ENCODE measurements around the gene PPFIBP1.

Gene PPFIBP1

GRCh38 chr12:27523642-27524493 is at the start of gene PPFIBP1:
PPFIBP1 (plus strand) TSS chr12:27524206; CDS start chr12:27633397, 109,191 bp downstream.
- peak; percentile 96 to 98 for DNase-seq

GRCh38 chr12:27474344-27474743 is 49.7 kb upstream of the PPFIBP1 start:
- no peak for DNase-seq

- no peak for DNase-seq
These were observed 47.0 kb upstream of the PPFIBP1 start for GRCh38 chr12:27477049-27477448.

GRCh38 chr12:27478949-27479348 is 45.1 kb upstream of the PPFIBP1 start:
- DNase-seq = no peak

GRCh38 chr12:27480016-27480415 is 44.0 kb upstream of the PPFIBP1 start:
- DNase-seq = no peak

- no peak for DNase-seq
These were observed 37.0 kb upstream of the PPFIBP1 start for GRCh38 chr12:27486961-27487360.

GRCh38 chr12:27488479-27488878 is 35.5 kb upstream of the PPFIBP1 start:
- no peak for DNase-seq

- no peak for DNase-seq
These were observed 32.8 kb upstream of the PPFIBP1 start for GRCh38 chr12:27491226-27491625.

GRCh38 chr12:27493260-27493940 is 30.6 kb upstream of the PPFIBP1 start:
- no peak for DNase-seq

- no peak for DNase-seq
These were observed 26.6 kb upstream of the PPFIBP1 start for GRCh38 chr12:27497446-27497845.

GRCh38 chr12:27498149-27498548 is 25.9 kb upstream of the PPFIBP1 start:
- DNase-seq = no peak

- no peak for DNase-seq
These were observed 25.2 kb upstream of the PPFIBP1 start for GRCh38 chr12:27498761-27499160.

GRCh38 chr12:27499377-27499776 is 24.6 kb upstream of the PPFIBP1 start:
- DNase-seq = no peak

- no peak for DNase-seq
These were observed 23.5 kb upstream of the PPFIBP1 start for GRCh38 chr12:27500546-27500945.

- no peak for DNase-seq
These were observed 22.0 kb upstream of the PPFIBP1 start for GRCh38 chr12:27502021-27502435.

- DNase-seq = no peak
These were observed 19.5 kb upstream of the PPFIBP1 start for GRCh38 chr12:27504507-27504906.

- DNase-seq = no peak
These were observed 18.9 kb upstream of the PPFIBP1 start for GRCh38 chr12:27505109-27505508.

GRCh38 chr12:27505761-27506160 is 18.2 kb upstream of the PPFIBP1 start:
- no peak for DNase-seq

- no peak for DNase-seq
These were observed 17.3 kb upstream of the PPFIBP1 start for GRCh38 chr12:27506645-27507189.

- no peak for DNase-seq
These were observed 15.1 kb upstream of the PPFIBP1 start for GRCh38 chr12:27508736-27509431.

- no peak for DNase-seq
These were observed 12.8 kb upstream of the PPFIBP1 start for GRCh38 chr12:27511031-27511722.

GRCh38 chr12:27511723-27512045 is 12.3 kb upstream of the PPFIBP1 start:
- no peak for DNase-seq

All from CD4-positive, alpha-beta T cell treated with Interleukin-4 for 1 hour (primary cell).